Myocyte (in vitro differentiated cells): Measurements from ENCODE around the gene SCOC. TPM values are rescaled to one million over a fixed set of nuclear protein-coding genes. Genes with fewer than 3 reads are reported as not detected.
"Not testable (repeated sequence)": the region's sequence is repeated elsewhere in the genome, so short reads cannot be mapped to it uniquely, and the experiment has no call there.

Source experiments
- DNase-seq: peaks from one replicate; pipeline ENCODE4 v3.0.0-alpha.2; 2012; ENCODE audit warnings: low read depth
- total RNA-seq: library from RNA; depleted of rRNA; stranded (reverse); fragments of >200 nt; gene quantifications from 2 replicates; pipeline ENCODE4 v1.2.3, GENCODE V29; 2014

SCOC gene
- total RNA-seq, 1 donor from 2014 or later = 60.7 TPM

DNA sequence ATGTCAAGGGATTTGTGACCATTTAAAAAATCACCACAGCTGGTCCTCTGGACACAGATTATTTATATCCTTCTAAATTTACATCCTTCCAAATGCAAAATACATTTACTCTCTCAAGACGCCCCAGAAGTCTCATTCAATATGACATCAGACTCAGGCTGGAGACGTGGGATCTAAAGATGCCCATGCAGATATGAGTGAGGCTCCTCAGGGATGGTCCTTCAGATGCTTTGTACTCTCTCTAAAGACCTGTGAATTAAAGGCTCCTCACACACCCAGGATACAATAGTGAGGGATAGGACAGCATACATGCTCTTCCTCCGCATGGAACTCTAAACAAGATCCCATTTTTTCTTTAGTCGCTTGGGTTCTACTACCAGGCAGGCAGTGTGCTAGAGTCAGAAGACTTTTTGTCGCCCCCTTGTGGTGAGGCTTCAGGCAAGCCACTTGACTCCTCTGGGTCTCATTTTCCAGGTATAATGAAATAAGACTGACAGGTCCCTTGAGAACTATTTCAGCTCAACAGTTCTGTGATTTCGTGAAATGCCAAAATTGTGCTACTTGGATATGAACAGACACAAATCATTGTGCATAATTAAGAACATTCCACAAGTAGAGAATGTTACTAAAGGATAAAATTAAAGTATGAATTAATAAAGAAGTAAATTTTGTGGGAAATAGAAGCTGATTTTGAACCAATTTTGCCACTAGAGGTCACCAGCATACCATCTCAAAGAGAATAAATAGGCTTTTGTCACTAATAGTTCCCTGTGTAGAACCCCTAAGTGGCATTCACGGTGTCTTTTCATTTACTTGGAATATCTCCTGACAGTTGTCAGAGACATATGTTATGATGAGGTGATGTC, 13.7 kb upstream of the SCOC start:
- peak; percentile 82 for DNase-seq

DNA sequence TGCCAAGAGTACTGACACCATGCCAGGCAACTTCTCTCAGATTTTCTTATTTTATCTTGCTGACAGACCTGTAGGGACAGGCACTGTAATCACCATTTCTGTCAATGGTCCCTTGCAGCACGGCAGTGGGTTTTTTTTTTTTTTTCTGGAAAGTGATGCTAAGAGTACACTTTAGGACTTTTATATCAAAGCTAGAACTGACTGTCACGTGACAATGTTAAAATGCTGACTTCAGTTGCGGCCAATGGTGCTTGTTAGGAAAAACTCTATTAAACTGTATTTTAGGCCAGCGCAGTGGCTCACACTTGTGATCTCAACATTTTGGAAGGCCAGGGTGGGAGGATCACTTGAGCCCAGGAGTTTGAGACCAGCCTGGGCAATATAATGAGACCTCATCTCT, 12.3 kb upstream of the SCOC start:
- DNase-seq = no peak

GRCh38 chr4:140363051-140363450, 10.4 kb upstream of the SCOC start:
- no peak for DNase-seq

DNA sequence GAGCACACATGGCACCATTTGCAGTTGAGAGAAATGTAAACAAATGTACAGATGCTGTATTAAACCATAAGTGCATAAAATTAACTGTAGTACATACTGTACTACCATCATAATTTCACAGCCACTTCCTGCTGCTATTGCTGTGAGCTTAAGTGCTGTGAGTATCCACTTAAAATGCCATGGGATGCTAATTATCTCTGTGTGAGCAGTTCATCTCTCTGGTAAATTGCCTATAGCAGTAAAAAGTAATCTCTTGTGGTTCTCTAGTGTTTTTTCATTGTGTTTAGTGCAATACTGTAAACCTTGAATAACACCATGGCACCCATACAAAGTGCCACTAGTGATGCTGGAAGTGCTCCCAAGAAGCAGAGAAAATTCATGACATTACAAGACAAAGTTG, 9.9 kb upstream of the SCOC start:
- no peak for DNase-seq

DNA sequence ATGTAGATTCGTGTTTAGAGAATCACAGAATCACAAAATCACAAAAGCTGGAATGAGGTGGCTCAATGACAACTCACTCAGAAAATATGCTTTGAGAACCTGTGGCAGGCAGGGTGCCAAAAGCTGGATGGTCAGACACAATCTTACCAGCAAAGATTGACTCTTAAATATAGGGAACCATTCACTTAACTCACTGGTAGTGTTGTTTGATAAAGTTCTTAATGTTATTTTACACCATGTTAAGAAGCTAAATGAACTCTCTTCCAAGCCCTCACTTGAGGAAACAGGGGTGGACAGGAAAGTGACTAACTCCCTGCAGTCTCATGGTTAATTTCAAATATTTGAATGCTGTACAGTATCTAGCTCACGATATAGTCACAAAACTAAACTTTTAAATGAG, 5.7 kb upstream of the SCOC start:
- no peak for DNase-seq

DNA sequence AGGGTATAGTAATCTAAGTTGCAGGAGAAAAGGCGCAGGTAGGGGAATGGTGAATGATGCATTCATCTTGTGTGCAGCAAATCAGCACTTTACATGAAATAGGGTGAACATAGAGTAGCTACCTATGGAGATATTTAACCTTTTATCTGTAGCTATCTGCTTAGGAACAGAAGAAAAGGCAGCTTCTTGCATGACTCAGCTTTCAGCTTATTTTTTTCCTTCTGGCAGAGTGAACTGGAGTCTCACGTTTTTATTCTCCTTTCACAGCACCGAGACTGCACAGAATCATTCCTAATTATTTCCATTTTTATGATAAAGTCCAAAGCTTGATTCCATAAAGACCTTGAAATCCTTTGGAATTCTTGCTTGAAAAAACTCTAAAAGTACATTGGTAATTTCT, 4.8 kb upstream of the SCOC start:
- no peak for DNase-seq

DNA sequence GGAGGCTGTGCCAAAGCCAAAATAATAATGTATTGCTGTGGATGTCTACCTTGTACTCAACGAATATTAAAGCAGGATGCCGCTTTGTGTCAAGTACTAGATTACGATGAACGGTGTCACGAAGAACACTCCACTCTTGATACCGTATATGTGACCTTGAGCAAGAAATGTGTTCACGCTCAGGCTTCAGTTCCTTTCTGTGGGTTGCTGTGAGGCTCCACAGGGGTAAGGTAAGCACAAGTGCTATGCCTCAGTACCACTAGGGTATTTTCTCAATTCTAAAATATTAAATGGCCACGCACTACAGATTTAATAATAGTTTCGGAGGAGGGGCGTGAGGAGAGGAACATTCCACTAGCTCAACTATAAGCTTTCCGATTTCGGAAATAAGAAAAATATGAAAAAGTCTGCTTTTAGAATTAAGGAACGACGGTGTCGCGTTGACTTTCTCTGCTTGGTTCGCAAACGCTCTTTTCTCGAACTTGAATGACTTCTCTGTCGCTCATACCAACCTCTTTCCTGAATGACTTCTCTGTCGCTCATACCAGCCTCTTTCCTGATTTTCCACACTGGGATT, 607 bp upstream of the SCOC start:
- no peak for DNase-seq

GRCh38 chr4:140374130-140374477, 658 bp downstream of the SCOC start:
- DNase-seq = no peak

GRCh38 chr4:140382732-140383131, 9.3 kb downstream of the SCOC start:
- no peak for DNase-seq

GRCh38 chr4:140388015-140388414, 14.6 kb downstream of the SCOC start:
- DNase-seq = no peak

DNA sequence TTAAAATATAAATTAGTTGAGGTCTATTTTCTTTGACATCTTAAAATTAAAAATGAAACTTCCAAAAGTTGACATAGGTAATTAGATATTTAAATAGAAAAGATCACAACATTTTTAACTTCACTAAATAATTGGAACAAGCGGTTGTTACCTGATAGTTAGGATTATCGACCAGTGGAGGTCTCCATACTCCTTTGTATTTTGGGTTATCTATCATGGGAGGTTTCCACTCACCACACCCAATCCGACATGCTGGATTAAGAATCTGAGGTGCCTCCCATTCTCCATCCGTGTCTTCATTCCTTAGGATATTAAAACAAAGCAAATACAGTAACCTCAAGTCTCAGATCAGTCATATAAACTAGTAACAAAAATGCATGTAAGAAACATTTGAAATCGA, 22.2 kb downstream of the SCOC start:
- DNase-seq = no peak

DNA sequence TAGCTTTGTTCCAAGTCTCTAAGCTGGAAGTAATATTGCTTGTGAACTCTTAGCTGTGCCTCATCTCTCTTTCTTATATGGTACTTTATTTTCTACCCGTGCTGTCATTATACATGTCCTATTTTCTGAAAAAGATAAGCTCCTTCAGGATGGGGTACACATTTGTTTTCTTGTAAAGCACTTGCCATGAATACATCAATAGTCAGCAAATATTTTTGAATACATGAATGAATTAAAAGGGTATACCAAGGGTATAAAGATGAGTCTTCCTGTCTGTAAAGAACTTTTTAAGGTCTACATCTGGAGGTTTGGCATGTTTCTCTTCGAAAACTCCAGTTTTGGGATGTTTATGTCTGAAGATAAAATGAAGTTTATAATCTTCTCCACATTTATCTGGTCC, 26.7 kb downstream of the SCOC start:
- DNase-seq = no peak

DNA sequence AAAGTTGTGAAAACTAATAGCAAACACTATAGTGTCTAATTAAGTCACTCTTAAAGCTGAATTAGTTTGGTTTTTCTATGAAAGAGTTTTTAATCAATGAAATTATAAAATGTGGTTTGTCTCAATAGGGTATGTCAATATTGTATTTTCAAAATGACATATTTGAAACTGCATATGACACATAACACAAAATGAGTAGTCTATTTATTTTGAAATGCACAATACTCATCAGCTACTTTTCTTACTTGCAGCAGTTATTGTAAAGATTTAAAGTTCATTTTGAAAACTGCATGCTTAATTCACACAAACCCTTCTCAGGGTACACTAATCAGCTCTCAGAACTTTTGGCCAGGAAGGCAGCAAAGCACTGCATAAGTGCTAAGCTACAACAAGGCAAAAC, 32.8 kb downstream of the SCOC start:
- DNase-seq = no peak

DNA sequence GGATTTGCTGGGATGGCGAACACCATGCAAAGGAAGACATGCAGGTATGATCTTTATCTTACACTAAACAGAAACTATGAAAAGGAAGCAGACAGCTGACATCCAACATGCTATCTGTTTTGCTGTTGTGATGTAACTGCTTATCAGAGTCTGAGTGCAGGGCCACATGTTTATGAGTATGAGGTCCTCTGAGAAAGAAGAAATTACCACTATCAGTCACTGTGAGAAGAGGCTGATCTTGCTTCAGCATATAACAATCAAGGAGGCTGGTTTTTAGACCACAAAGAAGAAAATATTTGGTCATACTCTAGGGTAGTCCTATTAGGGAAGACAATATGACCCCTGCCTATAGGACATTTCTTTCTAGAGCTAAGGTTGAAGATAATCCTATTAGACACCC, 35.5 kb downstream of the SCOC start:
- DNase-seq = no peak

- DNase-seq = not testable (repeated sequence)
Observed at GRCh38 chr4:140413130-140413969, 39.9 kb downstream of the SCOC start.

DNA sequence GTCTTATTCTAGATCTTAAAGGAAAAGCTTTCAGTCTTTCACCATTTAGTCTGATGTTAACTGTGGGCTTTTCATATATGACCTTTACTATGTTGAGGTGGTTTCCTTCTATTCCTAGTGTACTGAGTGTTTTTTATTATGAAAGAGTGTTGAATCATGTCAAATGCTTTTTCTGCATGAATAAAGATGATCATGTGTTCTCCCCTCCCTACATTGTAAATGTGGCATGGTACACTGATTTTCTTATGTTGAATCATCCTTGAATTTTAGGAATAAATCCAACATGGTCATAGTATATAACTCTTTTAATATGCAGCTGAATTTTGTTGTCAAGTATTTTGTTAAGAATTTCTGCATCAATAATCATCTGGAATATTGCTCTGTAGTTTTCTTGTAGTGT, 49.7 kb downstream of the SCOC start:
- DNase-seq = no peak

DNA sequence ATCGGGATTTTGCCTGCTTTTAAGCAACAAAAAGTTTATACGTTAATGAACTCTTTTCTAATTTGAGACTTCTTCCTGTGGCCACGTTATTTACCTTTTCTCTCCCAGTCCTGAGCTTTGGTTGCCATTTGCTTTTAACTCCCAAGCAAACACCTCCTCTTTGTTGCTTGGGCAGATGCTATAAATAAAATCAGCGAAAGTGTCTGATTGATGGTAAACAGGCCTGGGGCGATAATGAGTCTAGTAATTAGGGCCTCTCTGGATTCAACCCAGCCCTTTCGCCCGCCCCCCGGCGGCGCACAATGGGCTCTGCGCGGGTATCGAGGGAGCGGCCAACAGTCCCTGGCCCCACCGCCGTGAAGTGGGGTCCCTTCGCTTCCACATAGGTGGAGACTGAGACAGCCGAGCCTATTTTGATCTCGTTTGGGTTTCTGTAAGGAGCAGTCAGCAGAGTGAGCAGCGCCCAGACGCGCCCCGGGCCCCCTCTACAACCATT, 53.2 kb downstream of the SCOC start:
- no peak for DNase-seq

GRCh38 chr4:140427106-140427918, 53.9 kb downstream of the SCOC start, which contains the start of gene CLGN:
Gene CLGN (minus strand): TSS chr4:140427648. CDS start chr4:140413078, 14,570 bp downstream.
- peak; percentile 32 for DNase-seq

- DNase-seq = no peak
Observed at GRCh38 chr4:140427919-140428471, 54.5 kb downstream of the SCOC start.
